Measurements from ENCODE around the gene MAP2.

Gene MAP2

DNA sequence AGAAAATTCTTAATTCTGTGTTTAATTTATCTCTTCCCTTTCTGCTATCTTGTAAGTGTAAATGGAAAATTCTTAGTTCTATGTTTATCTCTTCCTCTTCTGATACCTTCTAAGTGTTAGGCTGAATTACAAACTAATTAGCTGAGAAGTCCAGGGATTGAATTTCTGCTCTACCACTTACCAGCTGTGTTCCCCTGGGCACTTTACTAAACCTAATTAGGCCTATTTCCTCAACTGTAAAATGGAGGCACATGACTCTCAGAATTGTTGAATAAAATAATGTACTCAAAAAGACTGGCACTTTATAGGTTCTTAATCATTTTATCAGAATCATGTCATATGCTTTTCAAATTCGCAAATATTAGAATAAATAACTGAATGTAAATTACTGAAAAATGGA, 146.3 kb downstream of the MAP2 start:
- no peak for DNase-seq
- Histone ChIP-seq H3K27ac (no peak overlapping the region), H3K9me3 (no peaks in the 10 kb centered on the region), H3K4me3 (no peak overlapping the region), H3K27me3 (no peaks in the 10 kb centered on the region), H3K36me3 (no peaks in the 10 kb centered on the region), H3K4me1 (no peaks in the 10 kb centered on the region)
- TF ChIP-seq, protein P1, sequence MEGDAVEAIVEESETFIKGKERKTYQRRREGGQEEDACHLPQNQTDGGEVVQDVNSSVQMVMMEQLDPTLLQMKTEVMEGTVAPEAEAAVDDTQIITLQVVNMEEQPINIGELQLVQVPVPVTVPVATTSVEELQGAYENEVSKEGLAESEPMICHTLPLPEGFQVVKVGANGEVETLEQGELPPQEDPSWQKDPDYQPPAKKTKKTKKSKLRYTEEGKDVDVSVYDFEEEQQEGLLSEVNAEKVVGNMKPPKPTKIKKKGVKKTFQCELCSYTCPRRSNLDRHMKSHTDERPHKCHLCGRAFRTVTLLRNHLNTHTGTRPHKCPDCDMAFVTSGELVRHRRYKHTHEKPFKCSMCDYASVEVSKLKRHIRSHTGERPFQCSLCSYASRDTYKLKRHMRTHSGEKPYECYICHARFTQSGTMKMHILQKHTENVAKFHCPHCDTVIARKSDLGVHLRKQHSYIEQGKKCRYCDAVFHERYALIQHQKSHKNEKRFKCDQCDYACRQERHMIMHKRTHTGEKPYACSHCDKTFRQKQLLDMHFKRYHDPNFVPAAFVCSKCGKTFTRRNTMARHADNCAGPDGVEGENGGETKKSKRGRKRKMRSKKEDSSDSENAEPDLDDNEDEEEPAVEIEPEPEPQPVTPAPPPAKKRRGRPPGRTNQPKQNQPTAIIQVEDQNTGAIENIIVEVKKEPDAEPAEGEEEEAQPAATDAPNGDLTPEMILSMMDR (IDR thresholded peaks at IDR 0.05): no peak
- intact Hi-C loops (cut with DNase I; ENCODE audit: low total_unique reads): no loop called here

DNA sequence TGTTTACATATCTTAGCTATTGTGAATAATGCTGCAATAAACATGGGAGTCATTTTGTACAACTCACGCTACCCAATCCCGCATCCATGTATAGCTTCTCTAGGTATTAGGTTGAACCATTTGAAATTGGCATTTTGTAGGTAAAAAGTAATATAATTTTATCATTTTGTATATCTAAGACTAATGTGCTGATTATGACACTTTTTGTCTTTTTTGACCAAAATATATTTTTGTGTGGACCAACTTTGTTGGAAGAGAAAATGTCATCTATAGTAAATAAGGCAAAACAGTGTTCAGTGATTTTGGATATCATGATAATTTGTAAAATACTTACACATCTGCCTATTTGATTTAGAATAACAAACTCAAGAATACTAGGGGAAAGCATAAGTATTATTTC, 150.7 kb downstream of the MAP2 start:
- no peaks in the 10 kb centered on the region for H3K36me3 ChIP-seq
- intact Hi-C loops (cut with DNase I; ENCODE audit: low total_unique reads): no loop called here
- DNase-seq: no peak
- no peak overlapping the region for H3K4me3 ChIP-seq
- no peak overlapping the region for H3K27ac ChIP-seq
- H3K9me3 ChIP-seq: no peaks in the 10 kb centered on the region
- no peaks in the 10 kb centered on the region for H3K27me3 ChIP-seq
- TF ChIP-seq, protein P1 (IDR thresholded peaks at IDR 0.05): no peak
- peaks cover 0 to 10% (median 1%) of the 10 kb centered on the region in 4 donors for H3K4me1 ChIP-seq

DNA sequence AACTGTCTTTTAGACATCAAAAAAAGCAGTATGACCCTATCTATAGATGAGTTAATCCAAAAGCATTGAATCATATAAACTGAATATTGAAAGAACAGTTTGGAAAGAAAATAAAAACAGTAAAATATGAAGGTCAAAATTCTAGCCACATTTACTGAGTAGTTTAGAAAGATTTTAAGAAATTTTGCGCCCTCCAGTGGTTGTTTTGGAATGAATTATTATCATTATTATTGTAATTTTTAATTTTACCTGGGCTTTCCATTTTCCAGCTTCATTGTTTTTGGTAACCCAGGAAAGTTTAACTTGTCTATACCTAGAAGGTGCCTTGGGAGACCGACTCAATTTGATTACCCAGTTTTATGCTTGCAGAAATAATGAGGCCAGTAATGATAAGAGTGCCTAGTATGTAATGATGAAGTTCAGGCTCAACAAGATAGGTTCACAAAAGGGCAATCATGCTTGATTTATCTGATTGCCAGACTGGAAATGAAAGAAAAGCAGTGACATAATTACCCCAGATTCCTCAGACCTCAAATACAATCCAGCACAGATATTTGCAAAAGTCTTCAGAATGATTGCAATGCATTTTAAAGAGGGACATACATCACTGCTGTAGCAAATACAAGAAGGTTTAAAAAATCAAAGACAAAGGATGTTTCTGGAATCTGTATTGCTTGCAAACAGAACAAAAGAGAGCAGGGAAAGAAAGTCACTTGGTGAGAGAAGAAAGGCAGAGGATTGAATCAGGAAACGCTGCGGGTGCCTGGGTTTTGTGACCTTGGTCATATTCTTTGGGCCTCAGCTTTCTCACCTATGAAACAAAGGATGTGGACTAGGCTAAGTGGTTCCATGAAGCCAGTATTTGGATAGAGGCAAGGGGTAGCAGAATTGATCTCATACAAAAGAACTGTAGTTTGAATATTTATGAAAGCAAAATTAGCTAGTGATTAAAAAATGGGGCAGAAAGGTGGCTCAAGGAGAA, 153.8 kb downstream of the MAP2 start:
- TF ChIP-seq, protein P1 (IDR thresholded peaks at IDR 0.05): peak; percentile 23 to 40
- Histone ChIP-seq H3K4me3 (no peak overlapping the region), H3K4me1 (peaks cover 0 to 10% (median 2%) of the 10 kb centered on the region in 4 donors), H3K27ac (no peak overlapping the region), H3K27me3 (no peaks in the 10 kb centered on the region), H3K36me3 (no peaks in the 10 kb centered on the region), H3K9me3 (no peaks in the 10 kb centered on the region)
- intact Hi-C loops (cut with DNase I; ENCODE audit: low total_unique reads): no loop called here
- no peak for DNase-seq

DNA sequence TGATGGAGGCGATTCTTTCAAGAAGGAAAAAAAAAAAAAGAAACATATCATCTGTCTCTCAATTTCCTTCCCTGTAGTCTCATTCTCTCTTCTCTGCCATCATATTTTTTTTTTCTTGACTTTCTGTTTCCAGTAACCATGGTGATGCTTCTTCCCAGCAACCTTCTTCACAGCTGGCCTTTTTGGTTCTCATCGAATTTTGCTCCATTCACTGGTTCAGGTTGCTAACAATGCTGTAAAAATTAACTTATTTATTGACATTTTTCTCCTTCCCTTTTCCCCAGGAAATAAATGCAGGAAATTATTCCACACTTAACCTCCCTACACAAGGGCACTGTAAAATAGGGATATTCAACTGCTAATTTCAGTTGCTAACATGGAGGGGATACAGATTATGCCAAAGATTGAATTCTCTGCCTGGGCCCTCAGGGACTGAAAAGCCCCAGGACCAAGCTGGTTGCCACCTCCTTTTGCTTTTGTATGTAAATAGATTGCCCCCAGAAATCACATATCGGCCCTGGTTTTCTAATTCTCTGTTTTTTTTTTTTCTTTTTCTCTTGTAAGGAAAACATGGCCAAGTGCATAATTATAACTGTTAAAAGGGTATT, 154.7 kb downstream of the MAP2 start:
- Histone ChIP-seq H3K27me3 (no peaks in the 10 kb centered on the region), H3K27ac (no peak overlapping the region), H3K9me3 (no peaks in the 10 kb centered on the region), H3K4me1 (peaks cover 0 to 10% (median 2%) of the 10 kb centered on the region in 4 donors), H3K4me3 (no peak overlapping the region), H3K36me3 (no peaks in the 10 kb centered on the region)
- intact Hi-C loops (cut with DNase I; ENCODE audit: low total_unique reads): no loop called here
- TF ChIP-seq, protein P1 (IDR thresholded peaks at IDR 0.05): no peak
- no peak for DNase-seq

- H3K4me1 ChIP-seq: peaks cover 0 to 10% (median 2%) of the 10 kb centered on the region in 4 donors
- H3K27ac ChIP-seq: peak overlapping the region in 1 of 2 donors; percentile 26
- intact Hi-C loops (cut with DNase I; ENCODE audit: low total_unique reads): no loop called here
- H3K4me3 ChIP-seq: peak overlapping the region; percentile 40 to 49
- TF ChIP-seq, protein P1 (IDR thresholded peaks at IDR 0.05): no peak
- no peaks in the 10 kb centered on the region for H3K9me3 ChIP-seq
- H3K27me3 ChIP-seq: no peaks in the 10 kb centered on the region
- peak in 1 of 2 donors; percentile 27 for DNase-seq
- H3K36me3 ChIP-seq: no peaks in the 10 kb centered on the region
These were observed 155.4 kb downstream of the MAP2 start for GRCh38 chr2:209579230-209579749.
